HepG2 (cell line): ENCODE results near the gene STAT6. TPM values are rescaled to one million over a fixed set of nuclear protein-coding genes. Genes with fewer than 3 reads are reported as not detected.

ENCODE experiments used
- CBX5 ChIP-seq: sonication (generic); formaldehyde crosslinking; IDR thresholded peaks from 2 replicates; pipeline ENCODE4 v1.4.0; 2020; ENCODE audit warnings: missing genetic modification reagents, borderline replicate concordance
- CSRNP1 ChIP-seq: sonication (generic); formaldehyde crosslinking; IDR thresholded peaks from 2 replicates; pipeline ENCODE4 v1.8.1; 2023; ENCODE audit warnings: mild to moderate bottlenecking, missing genetic modification reagents
- DMTF1 ChIP-seq: sonication (generic); formaldehyde crosslinking; IDR thresholded peaks from 2 replicates; pipeline ENCODE4 v1.4.0; 2020; ENCODE audit warnings: mild to moderate bottlenecking, missing genetic modification reagents
- ESRRA ChIP-seq: sonication (generic); formaldehyde crosslinking; IDR thresholded peaks from 2 replicates; pipeline ENCODE4 v1.5.1; 2020; ENCODE audit warnings: mild to moderate bottlenecking, low read depth, missing genetic modification reagents
- KDM3A ChIP-seq: IDR thresholded peaks from 2 replicates; pipeline ENCODE4 v1.6.1; 2018; ENCODE audit warnings: low read depth, missing compliant biosample characterization
- KDM5A ChIP-seq: fragments of 200-600 bp; sonication (generic); IDR thresholded peaks from 2 replicates; pipeline ENCODE4 v1.7.0; 2018; ENCODE audit warnings: antibody characterized with exemption, mild to moderate bottlenecking, low read length, borderline replicate concordance
- KMT2A ChIP-seq: sonication (generic); formaldehyde crosslinking; IDR thresholded peaks from 2 replicates; pipeline ENCODE4 v1.4.0; 2020; ENCODE audit warnings: missing genetic modification reagents
- KMT2B ChIP-seq: IDR thresholded peaks from 2 replicates; pipeline ENCODE4 v1.6.1; 2016; ENCODE audit warnings: missing genetic modification reagents, missing compliant biosample characterization
- MLXIP ChIP-seq: sonication (generic); formaldehyde crosslinking; IDR thresholded peaks from 2 replicates; pipeline ENCODE4 v1.9.0; 2021; ENCODE audit warnings: missing genetic modification reagents, borderline replicate concordance
- MYNN ChIP-seq: sonication (generic); formaldehyde crosslinking; IDR thresholded peaks from 2 replicates; pipeline ENCODE4 v1.4.0; 2020; ENCODE audit warnings: mild to moderate bottlenecking, low read depth, missing genetic modification reagents
- NFATC3 ChIP-seq: sonication (generic); formaldehyde crosslinking; IDR thresholded peaks from 2 replicates; pipeline ENCODE4 v1.5.1; 2020; ENCODE audit warnings: mild to moderate bottlenecking, missing genetic modification reagents
- PATZ1 ChIP-seq: sonication (generic); formaldehyde crosslinking; IDR thresholded peaks from 2 replicates; pipeline ENCODE4 v1.4.0; 2020; ENCODE audit warnings: missing genetic modification reagents
- RCOR2 ChIP-seq: IDR thresholded peaks from 2 replicates; pipeline ENCODE4 v1.6.1; 2016; ENCODE audit warnings: missing biosample characterization, missing genetic modification reagents
- SALL1 ChIP-seq: sonication (generic); formaldehyde crosslinking; IDR thresholded peaks from 2 replicates; pipeline ENCODE4 v1.8.0; 2022; ENCODE audit warnings: mild to moderate bottlenecking, missing genetic modification reagents
- SOX6 ChIP-seq, 2 experiments: fragments of 450-650 bp in 1 of 2; sonication (generic) in 1 of 2; formaldehyde crosslinking in 1 of 2; IDR thresholded peaks; 2 replicates each; pipeline versions ENCODE4 v1.4.0 to v1.6.1; 2017 to 2020; ENCODE audit warnings: antibody characterized with exemption in 1 of 2, mild to moderate bottlenecking in 1 of 2, missing genetic modification reagents in 1 of 2
- TEF ChIP-seq: sonication (generic); formaldehyde crosslinking; IDR thresholded peaks from 2 replicates; pipeline ENCODE4 v1.5.0; 2020; ENCODE audit warnings: missing genetic modification reagents
- ZFAT ChIP-seq: sonication (generic); formaldehyde crosslinking; conservative IDR thresholded peaks from 2 replicates; pipeline ENCODE4 v1.8.1; 2023; ENCODE audit warnings: missing genetic modification reagents, inconsistent platforms
- ZNF3 ChIP-seq: IDR thresholded peaks from 2 replicates; pipeline ENCODE4 v1.7.0; 2017; ENCODE audit warnings: inconsistent platforms
- ZNF652 ChIP-seq: IDR thresholded peaks from 2 replicates; pipeline ENCODE4 v1.6.1; 2016; ENCODE audit warnings: low read depth, borderline replicate concordance
- ZSCAN9 ChIP-seq: IDR thresholded peaks from 2 replicates; pipeline ENCODE4 v1.6.1; 2016; ENCODE audit warnings: borderline replicate concordance
- polyA plus RNA-seq, 8 experiments: library from polyadenylated mRNA; depleted of rRNA in 3 of 8; stranded (reverse) in 7 of 8; unstranded in 1 of 8; fragments of >200 nt; fragmentation: Illumina TruSeq in 4 of 8; extraction: Trizol in 4 of 8; gene quantifications; 2 replicates each; pipeline versions ENCODE4 v1.2.1 to v1.2.3, GENCODE V29; 2011 to 2016; ENCODE audit warnings: low read depth in 4 of 8, missing spikeins in 1 of 8, mixed read lengths in 1 of 8; ENCODE audit not compliant: insufficient read depth in 1 of 8
- total RNA-seq, 5 experiments: library from RNA; depleted of rRNA; stranded (reverse); fragments of >200 nt; fragmentation: Illumina TruSeq; extraction: Trizol; gene quantifications; 2 replicates each; pipeline ENCODE4 v1.2.3, GENCODE V29; 2016; ENCODE audit warnings: low read depth in 1 of 5

STAT6 gene
- total and polyA plus RNA-seq, 2 of the 13 experiments (the other 11 are each of a cell fraction or from before 2014, with no cell fraction given) = 28.0 to 62.2 TPM

GRCh38 chr12:57127101-57127725 is 16.1 kb upstream of the STAT6 start (continued):
- TF ChIP-seq TEF (CRISPR knock-in tag) (no peak), KDM5A (no peak), KMT2A (CRISPR knock-in tag) (no peak), ESRRA (CRISPR knock-in tag) (peak; percentile 16; the same call in 1 of the 2 replicates), NFATC3 (CRISPR knock-in tag) (no peak), ZFAT (CRISPR knock-in tag) (no peak), MYNN (CRISPR knock-in tag) (no peak), ZSCAN9 (CRISPR knock-in tag) (no peak; the same call in 1 of the 2 replicates), SALL1 (CRISPR knock-in tag) (peak; percentile 80), SOX6 (IDR thresholded peaks at IDR 0.05) (no peak), SOX6 (CRISPR knock-in tag; IDR thresholded peaks at IDR 0.05) (peak; percentile 51; the same call in 1 of the 2 replicates), CSRNP1 (0 out of 2 replicates have a peak, but pooled peaks have one; percentile 34), RCOR2 (CRISPR knock-in tag) (no peak), KDM3A (CRISPR knock-in tag) (0 out of 2 replicates have a peak, but pooled peaks have one; percentile 64), DMTF1 (CRISPR knock-in tag) (no peak), KMT2B (CRISPR knock-in tag) (no peak), ZNF3 (CRISPR knock-in tag) (0 out of 2 replicates have a peak, but pooled peaks have one; percentile 9), ZNF652 (no peak), PATZ1 (CRISPR knock-in tag) (peak; percentile 70), MLXIP (CRISPR knock-in tag) (no peak), CBX5 (CRISPR knock-in tag) (no peak)
